ENCODE results near the gene NAV3.
"Not testable (repeated sequence)": the region's sequence is repeated elsewhere in the genome, so short reads cannot be mapped to it uniquely, and the experiment has no call there.

The NAV3 gene

DNA sequence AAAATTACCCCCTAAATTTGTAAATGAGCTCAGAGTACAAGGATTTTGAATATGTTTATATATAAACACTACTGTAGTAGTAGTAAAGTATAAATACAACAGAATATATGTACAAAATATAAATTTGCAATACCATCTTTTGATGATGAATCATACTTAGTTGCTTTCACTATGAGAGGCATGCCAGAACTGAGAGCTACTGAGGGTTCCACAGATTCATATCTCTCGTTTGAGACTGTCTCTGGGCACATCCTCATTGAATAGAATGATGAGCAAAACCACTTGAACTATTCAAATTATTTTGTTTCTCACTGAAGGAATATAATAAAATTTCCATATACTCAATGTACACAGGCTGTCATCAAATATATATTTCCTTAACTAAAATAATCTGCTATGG is 417.6 kb downstream of the NAV3 start:
- Histone ChIP-seq H2BK5ac (ENCODE audit: low read depth, low read length, poor library complexity, severe bottlenecking) (no peak overlapping the region), H3K18ac (ENCODE audit: low read depth in 1 of 2, low read length in 2 of 2) (no peak overlapping the region), H3K27ac (ENCODE audit: low read length, poor library complexity, severe bottlenecking) (no peak overlapping the region), H3K9me3 (ENCODE audit: control insufficient read depth, low read length) (no peaks in the 10 kb centered on the region), H2BK120ac (ENCODE audit: low read depth, low read length) (no peak overlapping the region), H3K4me2 (ENCODE audit: low read length, poor library complexity, severe bottlenecking) (no peak overlapping the region), H3K27me3 (ENCODE audit: control insufficient read depth in 1 of 2, insufficient read depth in 1 of 2, low read length in 2 of 2) (no peaks in the 10 kb centered on the region), H3K9ac (ENCODE audit: low read length) (no peak overlapping the region), H2AK5ac (ENCODE audit: low read length, severe bottlenecking) (no peak overlapping the region), H3K79me1 (replicated peaks; ENCODE audit: low read length, poor library complexity, severe bottlenecking) (no peaks in the 10 kb centered on the region), H2BK12ac (ENCODE audit: low read length in 2 of 2) (no peak overlapping the region), H3K4me1 (ENCODE audit: control insufficient read depth, insufficient read depth, low read depth, low read length) (no peaks in the 10 kb centered on the region), H4K8ac (ENCODE audit: low read length) (no peak overlapping the region), H3K4me3 (ENCODE audit: insufficient read depth in 1 of 2, low read depth in 1 of 2, low read length in 2 of 2) (no peak overlapping the region), H2BK15ac (ENCODE audit: low read depth, poor library complexity, severe bottlenecking) (no peak overlapping the region), H4K91ac (ENCODE audit: low read length) (no peak overlapping the region), H3K23ac (ENCODE audit: low read length in 2 of 2) (no peak overlapping the region), H2AFZ (ENCODE audit: low read depth, low read length) (no peak overlapping the region), H3K14ac (ENCODE audit: low read length in 2 of 2) (no peak overlapping the region), H3K4ac (ENCODE audit: low read depth in 1 of 2, low read length in 2 of 2) (no peak overlapping the region), H3K36me3 (ENCODE audit: control insufficient read depth in 1 of 2, insufficient read depth in 2 of 2, low read depth in 1 of 2, low read length in 2 of 2) (no peaks in the 10 kb centered on the region)
- WGBS = 88% methylated on average over 1 of the region's 1 CpG
- no peak for DNase-seq

DNA sequence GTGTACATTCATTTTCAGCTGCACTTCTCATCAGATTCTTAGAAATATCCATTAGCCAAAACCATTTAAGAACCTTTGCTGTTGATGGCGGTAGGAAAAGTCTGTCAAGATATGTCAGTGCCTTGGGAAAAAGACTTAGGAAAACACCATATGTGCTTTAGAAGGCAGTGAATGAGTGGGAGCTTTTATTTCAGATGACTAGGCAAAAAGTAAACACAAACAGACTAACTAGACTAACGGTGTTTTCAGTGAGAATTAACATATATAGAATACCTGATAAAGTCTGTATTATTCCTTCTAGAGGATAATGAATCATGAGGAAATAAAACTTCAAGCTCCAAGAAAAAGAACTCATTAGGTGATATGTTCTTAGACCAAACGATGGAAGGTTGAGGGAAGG is 418.9 kb downstream of the NAV3 start:
- H4K8ac ChIP-seq (ENCODE audit: low read length) = no peak overlapping the region
- no peaks in the 10 kb centered on the region for H3K36me3 ChIP-seq (ENCODE audit: control insufficient read depth in 1 of 2, insufficient read depth in 2 of 2, low read depth in 1 of 2, low read length in 2 of 2)
- H3K23ac ChIP-seq (ENCODE audit: low read length in 2 of 2) = no peak overlapping the region
- no peak overlapping the region for H3K14ac ChIP-seq (ENCODE audit: low read length in 2 of 2)
- H2AFZ ChIP-seq (ENCODE audit: low read depth, low read length) = no peak overlapping the region
- no peak overlapping the region for H3K9ac ChIP-seq (ENCODE audit: low read length)
- H2BK120ac ChIP-seq (ENCODE audit: low read depth, low read length) = no peak overlapping the region
- no peak overlapping the region for H3K4me3 ChIP-seq (ENCODE audit: insufficient read depth in 1 of 2, low read depth in 1 of 2, low read length in 2 of 2)
- no peaks in the 10 kb centered on the region for H3K27me3 ChIP-seq (ENCODE audit: control insufficient read depth in 1 of 2, insufficient read depth in 1 of 2, low read length in 2 of 2)
- no peaks in the 10 kb centered on the region for H3K79me1 ChIP-seq (replicated peaks; ENCODE audit: low read length, poor library complexity, severe bottlenecking)
- no peak overlapping the region for H2BK15ac ChIP-seq (ENCODE audit: low read depth, poor library complexity, severe bottlenecking)
- H2AK5ac ChIP-seq (ENCODE audit: low read length, severe bottlenecking) = no peak overlapping the region
- H3K18ac ChIP-seq (ENCODE audit: low read depth in 1 of 2, low read length in 2 of 2) = no peak overlapping the region
- no peak overlapping the region for H3K4me2 ChIP-seq (ENCODE audit: low read length, poor library complexity, severe bottlenecking)
- no peak overlapping the region for H3K27ac ChIP-seq (ENCODE audit: low read length, poor library complexity, severe bottlenecking)
- no peak overlapping the region for H4K91ac ChIP-seq (ENCODE audit: low read length)
- H3K4me1 ChIP-seq (ENCODE audit: control insufficient read depth, insufficient read depth, low read depth, low read length) = no peaks in the 10 kb centered on the region
- WGBS = 84% methylated on average over 2 of the region's 3 CpGs
- no peak overlapping the region for H2BK5ac ChIP-seq (ENCODE audit: low read depth, low read length, poor library complexity, severe bottlenecking)
- H3K9me3 ChIP-seq (ENCODE audit: control insufficient read depth, low read length) = no peaks in the 10 kb centered on the region
- H2BK12ac ChIP-seq (ENCODE audit: low read length in 2 of 2) = no peak overlapping the region
- no peak for DNase-seq
- H3K4ac ChIP-seq (ENCODE audit: low read depth in 1 of 2, low read length in 2 of 2) = no peak overlapping the region

DNA sequence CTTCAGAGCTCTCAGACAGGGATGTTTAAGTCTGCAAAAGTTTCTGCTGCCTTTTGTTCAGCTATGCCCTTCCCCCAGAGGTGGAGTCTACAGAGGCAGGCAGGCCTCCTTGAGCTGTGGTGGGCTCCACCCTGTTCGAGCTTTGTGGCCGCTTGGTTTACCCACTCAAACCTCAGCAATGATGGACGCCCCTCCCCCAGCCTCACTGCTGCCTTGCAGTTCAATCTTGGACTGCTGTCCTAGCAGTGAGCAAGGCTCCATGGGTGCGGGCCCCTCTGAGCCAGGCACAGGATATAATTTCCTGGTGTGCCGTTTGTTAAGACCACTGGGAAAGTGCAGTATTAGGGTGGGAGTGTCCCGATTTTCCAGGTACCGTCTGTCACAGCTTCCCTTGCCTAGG is 427.0 kb downstream of the NAV3 start:
- H2BK15ac ChIP-seq (ENCODE audit: low read depth, poor library complexity, severe bottlenecking); H3K79me1 ChIP-seq (replicated peaks; ENCODE audit: low read length, poor library complexity, severe bottlenecking); H2BK5ac ChIP-seq (ENCODE audit: low read depth, low read length, poor library complexity, severe bottlenecking); H4K91ac ChIP-seq (ENCODE audit: low read length); H3K9ac ChIP-seq (ENCODE audit: low read length); H2AFZ ChIP-seq (ENCODE audit: low read depth, low read length); H2BK120ac ChIP-seq (ENCODE audit: low read depth, low read length); H3K36me3 ChIP-seq (ENCODE audit: control insufficient read depth in 1 of 2, insufficient read depth in 2 of 2, low read depth in 1 of 2, low read length in 2 of 2); H2BK12ac ChIP-seq (ENCODE audit: low read length in 2 of 2); H3K4me2 ChIP-seq (ENCODE audit: low read length, poor library complexity, severe bottlenecking); H3K4me3 ChIP-seq (ENCODE audit: insufficient read depth in 1 of 2, low read depth in 1 of 2, low read length in 2 of 2); H3K27ac ChIP-seq (ENCODE audit: low read length, poor library complexity, severe bottlenecking); DNase-seq; H3K23ac ChIP-seq (ENCODE audit: low read length in 2 of 2); H3K14ac ChIP-seq (ENCODE audit: low read length in 2 of 2); H3K4me1 ChIP-seq (ENCODE audit: control insufficient read depth, insufficient read depth, low read depth, low read length); H3K9me3 ChIP-seq (ENCODE audit: control insufficient read depth, low read length); H2AK5ac ChIP-seq (ENCODE audit: low read length, severe bottlenecking); H3K4ac ChIP-seq (ENCODE audit: low read depth in 1 of 2, low read length in 2 of 2); H4K8ac ChIP-seq (ENCODE audit: low read length); H3K27me3 ChIP-seq (ENCODE audit: control insufficient read depth in 1 of 2, insufficient read depth in 1 of 2, low read length in 2 of 2); H3K18ac ChIP-seq (ENCODE audit: low read depth in 1 of 2, low read length in 2 of 2): not testable (repeated sequence)
- 95% methylated on average over 7 of the region's 7 CpGs for WGBS

DNA sequence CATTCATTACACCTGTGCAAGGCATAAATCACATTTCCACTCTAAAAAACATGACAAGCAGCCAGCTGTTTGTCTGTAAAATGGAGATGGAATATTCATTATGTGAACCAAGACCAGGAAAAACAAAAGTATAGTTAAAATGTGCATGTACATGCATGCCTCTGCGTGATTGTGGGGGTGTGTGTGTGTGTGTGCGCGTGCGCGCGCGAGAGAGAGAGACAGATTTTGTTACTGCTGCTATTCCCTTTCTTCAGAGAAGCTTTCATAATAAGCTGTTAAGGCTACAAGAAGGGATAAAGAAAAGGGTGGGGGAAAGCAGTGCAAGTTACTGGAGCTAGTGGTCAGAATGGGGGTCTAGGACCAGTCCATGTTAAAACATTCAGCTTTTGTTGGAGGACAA is 430.3 kb downstream of the NAV3 start:
- H2BK12ac ChIP-seq (ENCODE audit: low read length in 2 of 2) = no peak overlapping the region
- DNase-seq = no peak
- no peak overlapping the region for H3K18ac ChIP-seq (ENCODE audit: low read depth in 1 of 2, low read length in 2 of 2)
- H2BK5ac ChIP-seq (ENCODE audit: low read depth, low read length, poor library complexity, severe bottlenecking) = no peak overlapping the region
- no peak overlapping the region for H2BK15ac ChIP-seq (ENCODE audit: low read depth, poor library complexity, severe bottlenecking)
- no peak overlapping the region for H2AK5ac ChIP-seq (ENCODE audit: low read length, severe bottlenecking)
- H3K4me2 ChIP-seq (ENCODE audit: low read length, poor library complexity, severe bottlenecking) = no peak overlapping the region
- peaks cover 11% of the 10 kb centered on the region for H3K9me3 ChIP-seq (ENCODE audit: control insufficient read depth, low read length)
- no peak overlapping the region for H2AFZ ChIP-seq (ENCODE audit: low read depth, low read length)
- H3K4ac ChIP-seq (ENCODE audit: low read depth in 1 of 2, low read length in 2 of 2) = no peak overlapping the region
- H3K14ac ChIP-seq (ENCODE audit: low read length in 2 of 2) = no peak overlapping the region
- H3K4me3 ChIP-seq (ENCODE audit: insufficient read depth in 1 of 2, low read depth in 1 of 2, low read length in 2 of 2) = no peak overlapping the region
- no peaks in the 10 kb centered on the region for H3K79me1 ChIP-seq (replicated peaks; ENCODE audit: low read length, poor library complexity, severe bottlenecking)
- H4K8ac ChIP-seq (ENCODE audit: low read length) = no peak overlapping the region
- no peak overlapping the region for H3K9ac ChIP-seq (ENCODE audit: low read length)
- H3K27ac ChIP-seq (ENCODE audit: low read length, poor library complexity, severe bottlenecking) = no peak overlapping the region
- H4K91ac ChIP-seq (ENCODE audit: low read length) = no peak overlapping the region
- no peaks in the 10 kb centered on the region for H3K36me3 ChIP-seq (ENCODE audit: control insufficient read depth in 1 of 2, insufficient read depth in 2 of 2, low read depth in 1 of 2, low read length in 2 of 2)
- WGBS = 96% methylated on average over 7 of the region's 7 CpGs
- H3K23ac ChIP-seq (ENCODE audit: low read length in 2 of 2) = no peak overlapping the region
- H3K4me1 ChIP-seq (ENCODE audit: control insufficient read depth, insufficient read depth, low read depth, low read length) = no peaks in the 10 kb centered on the region
- H2BK120ac ChIP-seq (ENCODE audit: low read depth, low read length) = no peak overlapping the region
- no peaks in the 10 kb centered on the region for H3K27me3 ChIP-seq (ENCODE audit: control insufficient read depth in 1 of 2, insufficient read depth in 1 of 2, low read length in 2 of 2)

All from mesenchymal stem cell (in vitro differentiated cells and primary cell).